BLaER1 (cell line): ENCODE results near the gene UPF1.
"Not testable (repeated sequence)": the region's sequence is repeated elsewhere in the genome, so short reads cannot be mapped to it uniquely, and the experiment has no call there.

Source experiments
- H3K27ac ChIP-seq: shearing (Covaris generic); formaldehyde crosslinking; 2 replicates; pipeline ENCODE4 v1.8.1; 2022
- H3K27me3 ChIP-seq: shearing (Covaris generic); formaldehyde crosslinking; 2 replicates; pipeline ENCODE4 v1.8.1; 2022
- H3K36me3 ChIP-seq: shearing (Covaris generic); formaldehyde crosslinking; 2 replicates; pipeline ENCODE4 v1.8.1; 2022
- H3K4me1 ChIP-seq: shearing (Covaris generic); formaldehyde crosslinking; 2 replicates; pipeline ENCODE4 v1.8.1; 2022
- H3K4me2 ChIP-seq: shearing (Covaris generic); formaldehyde crosslinking; 2 replicates; pipeline ENCODE4 v1.8.1; 2022
- H3K4me3 ChIP-seq: shearing (Covaris generic); formaldehyde crosslinking; 2 replicates; pipeline ENCODE4 v1.8.1; 2022
- H3K9ac ChIP-seq: shearing (Covaris generic); formaldehyde crosslinking; 2 replicates; pipeline ENCODE4 v1.8.1; 2022
- H3K9me3 ChIP-seq: shearing (Covaris generic); formaldehyde crosslinking; 2 replicates; pipeline ENCODE4 v1.8.1; 2022
- H4K20me1 ChIP-seq: shearing (Covaris generic); formaldehyde crosslinking; 2 replicates; pipeline ENCODE4 v1.8.1; 2022
- Cebpa-rat ChIP-seq: shearing (Covaris generic); IDR thresholded peaks from 2 replicates; pipeline ENCODE4 v1.8.1; 2022

The UPF1 gene

DNA sequence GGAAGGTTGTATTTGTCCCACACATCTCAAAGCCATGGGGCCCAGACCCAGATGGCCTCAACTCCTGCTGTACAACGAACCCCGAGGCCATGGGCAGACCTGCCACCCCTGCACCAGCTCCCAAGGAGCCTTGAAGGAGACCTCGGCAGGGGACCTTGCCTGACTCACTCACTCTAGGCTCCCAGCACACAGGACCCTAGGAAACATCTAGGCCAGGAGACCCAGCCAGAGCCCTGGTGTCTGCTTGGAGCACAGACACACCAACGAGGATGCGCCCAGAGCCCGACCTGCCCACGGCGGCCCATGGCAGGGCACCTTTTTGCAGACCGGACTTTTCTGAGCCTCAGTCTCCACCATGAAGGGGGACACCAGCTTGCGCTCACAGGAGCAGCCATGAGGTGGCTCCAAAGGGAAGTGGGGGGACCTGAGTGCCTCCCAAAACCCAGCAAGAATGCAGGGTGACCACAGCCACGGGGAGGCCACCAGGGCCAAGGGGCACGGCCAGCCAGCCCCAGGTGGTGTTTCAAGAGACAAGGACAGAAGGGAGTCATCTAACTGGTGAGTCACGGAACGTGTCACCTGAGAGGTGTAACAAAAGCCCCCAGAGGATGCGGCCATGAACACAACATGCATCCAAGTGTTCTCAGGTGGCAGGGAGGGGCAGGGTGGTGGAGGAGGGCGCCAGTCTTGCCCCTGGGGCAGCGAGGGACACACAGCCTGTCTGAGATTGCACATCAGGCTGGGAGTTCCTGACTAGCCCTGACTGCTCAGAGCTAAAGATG, 69.1 kb downstream of the UPF1 start:
- Histone ChIP-seq H3K36me3 (peaks cover 69% of the 10 kb centered on the region), H3K27me3 (peaks cover 23% of the 10 kb centered on the region), H4K20me1 (peaks cover 47% of the 10 kb centered on the region), H3K27ac (no peak overlapping the region), H3K9ac (no peak overlapping the region), H3K9me3 (no peaks in the 10 kb centered on the region), H3K4me3 (no peak overlapping the region), H3K4me1 (peaks cover 12% of the 10 kb centered on the region), H3K4me2 (no peak overlapping the region)
- no peak for TF ChIP-seq Cebpa-rat

DNA sequence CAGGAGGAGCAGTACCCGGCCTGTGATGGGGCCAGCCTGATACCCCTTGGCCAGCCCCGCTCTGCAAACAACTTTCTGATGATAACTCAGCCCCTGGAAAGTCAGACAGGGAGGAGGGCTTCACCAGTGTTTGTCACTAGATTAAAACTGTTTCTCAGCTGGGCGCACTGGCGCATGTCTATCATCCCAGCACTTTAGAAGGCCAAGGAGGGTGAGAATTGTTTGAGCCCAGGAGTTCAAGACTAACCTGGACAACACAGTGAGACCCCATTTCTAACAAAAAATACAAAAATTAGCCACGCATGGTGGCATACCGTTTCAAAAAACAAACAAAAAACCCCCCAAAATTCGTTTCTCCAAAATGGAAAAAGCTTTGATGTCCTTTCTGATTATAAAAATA, 69.7 kb downstream of the UPF1 start:
- peaks cover 75% of the 10 kb centered on the region for H3K36me3 ChIP-seq
- no peak overlapping the region for H3K27ac ChIP-seq
- no peaks in the 10 kb centered on the region for H3K9me3 ChIP-seq
- H3K9ac ChIP-seq: no peak overlapping the region
- TF ChIP-seq Cebpa-rat: no peak
- peaks cover 17% of the 10 kb centered on the region for H3K27me3 ChIP-seq
- H4K20me1 ChIP-seq: peaks cover 45% of the 10 kb centered on the region
- no peak overlapping the region for H3K4me2 ChIP-seq
- H3K4me1 ChIP-seq: peaks cover 11% of the 10 kb centered on the region
- no peak overlapping the region for H3K4me3 ChIP-seq

GRCh38 chr19:18902519-18902918, 70.8 kb downstream of the UPF1 start:
- H3K4me2 ChIP-seq, H3K27ac ChIP-seq, H3K9me3 ChIP-seq, H3K4me3 ChIP-seq, H3K27me3 ChIP-seq, H3K9ac ChIP-seq: not testable (repeated sequence)
- Histone ChIP-seq H3K36me3 (peaks cover 85% of the 10 kb centered on the region), H3K4me1 (peaks cover 11% of the 10 kb centered on the region), H4K20me1 (peaks cover 45% of the 10 kb centered on the region)

GRCh38 chr19:18903156-18904037, 71.6 kb downstream of the UPF1 start:
- TF ChIP-seq Cebpa-rat: no peak
- Histone ChIP-seq H3K9me3 (no peaks in the 10 kb centered on the region), H3K4me3 (no peak overlapping the region), H3K4me2 (no peak overlapping the region), H3K27ac (0 out of 2 replicates have a peak overlapping the region, but pooled peaks have one; percentile 4), H4K20me1 (peaks cover 37% of the 10 kb centered on the region), H3K27me3 (no peaks in the 10 kb centered on the region), H3K36me3 (peaks cover 94% of the 10 kb centered on the region), H3K9ac (0 out of 2 replicates have a peak overlapping the region, but pooled peaks have one; percentile 24), H3K4me1 (peaks cover 11% of the 10 kb centered on the region)

DNA sequence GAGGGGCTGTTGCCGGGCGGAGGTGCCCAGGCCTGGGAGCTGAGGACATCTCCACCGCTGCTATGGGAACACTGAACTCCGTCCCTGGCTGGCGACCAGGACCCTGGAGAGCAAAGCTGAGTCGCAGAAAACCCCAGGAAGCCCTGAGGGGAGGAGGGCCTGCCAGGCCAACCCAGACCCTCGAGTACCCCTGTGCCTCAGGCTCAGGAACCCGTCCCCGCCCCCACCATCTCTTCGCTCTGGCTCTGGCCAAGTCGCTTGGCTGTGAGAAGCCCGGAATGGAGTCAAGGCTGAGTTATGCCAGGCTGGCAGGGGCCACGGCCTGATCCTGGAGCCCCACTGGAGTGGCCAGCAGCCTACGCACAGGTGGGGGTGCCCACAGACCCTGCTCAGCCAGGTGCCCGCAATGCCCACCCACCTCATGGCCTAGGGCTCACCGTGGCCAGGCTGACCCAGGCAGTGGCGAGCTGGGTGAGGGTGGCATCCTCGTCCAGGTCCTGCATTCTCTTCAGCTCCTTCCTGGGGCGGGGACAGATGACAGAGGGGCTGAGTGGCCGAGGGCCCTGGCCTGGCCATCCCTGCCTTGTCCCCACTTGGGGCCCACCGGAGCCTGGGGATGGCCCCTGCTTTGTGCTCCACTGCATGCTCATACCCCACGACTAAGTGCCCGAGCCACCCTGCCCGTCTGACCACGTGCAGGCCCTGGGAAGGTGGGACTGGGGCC, 72.7 kb downstream of the UPF1 start:
- Histone ChIP-seq H3K27me3 (no peaks in the 10 kb centered on the region), H4K20me1 (peaks cover 36% of the 10 kb centered on the region), H3K9ac (no peak overlapping the region), H3K4me2 (no peak overlapping the region), H3K4me1 (peaks cover 11% of the 10 kb centered on the region), H3K9me3 (no peaks in the 10 kb centered on the region), H3K36me3 (peaks cover 92% of the 10 kb centered on the region), H3K27ac (no peak overlapping the region), H3K4me3 (no peak overlapping the region)
- TF ChIP-seq Cebpa-rat: no peak

GRCh38 chr19:18905058-18905456, 73.3 kb downstream of the UPF1 start:
- Histone ChIP-seq H3K27me3 (no peaks in the 10 kb centered on the region), H3K9ac (no peak overlapping the region), H3K9me3 (no peaks in the 10 kb centered on the region), H3K4me1 (peaks cover 11% of the 10 kb centered on the region), H3K27ac (no peak overlapping the region), H3K4me3 (no peak overlapping the region), H3K4me2 (no peak overlapping the region), H3K36me3 (peaks cover 92% of the 10 kb centered on the region), H4K20me1 (peaks cover 36% of the 10 kb centered on the region)
- TF ChIP-seq Cebpa-rat: no peak

DNA sequence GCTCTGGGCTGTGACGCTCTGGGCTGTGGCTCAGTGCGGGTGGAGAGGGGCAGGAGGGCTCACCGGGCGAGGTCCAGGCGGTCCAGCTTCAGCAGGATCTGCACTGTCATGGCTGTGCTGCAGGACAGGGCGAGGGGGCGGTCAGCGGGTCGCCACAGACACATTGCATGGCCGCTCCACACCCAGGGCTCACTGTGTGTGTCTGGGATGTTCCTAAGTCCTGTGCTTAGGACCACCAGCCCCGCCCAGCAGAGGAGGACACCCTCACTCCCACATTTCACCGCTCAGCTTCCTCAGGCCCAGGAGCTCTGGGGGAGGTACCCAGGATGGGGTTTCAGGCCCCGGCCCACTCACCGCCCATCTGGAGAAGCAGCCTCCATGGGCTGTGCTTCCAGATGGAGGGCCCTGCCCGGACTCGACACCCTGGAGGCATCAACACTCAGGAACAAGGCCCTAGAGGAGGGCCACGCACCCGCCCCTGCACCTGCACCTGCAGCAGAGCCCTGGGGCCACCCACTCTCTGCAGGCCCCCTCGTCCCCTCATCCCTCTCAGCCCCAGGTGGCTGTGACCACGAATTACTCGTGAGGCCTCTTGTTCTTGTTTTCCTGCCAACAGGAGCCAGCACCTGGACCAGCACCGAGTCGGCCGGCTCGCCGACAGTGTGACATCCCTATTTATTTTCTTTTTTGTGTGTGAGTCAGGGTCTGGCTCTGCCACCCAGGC, 73.9 kb downstream of the UPF1 start:
- no peak for TF ChIP-seq Cebpa-rat
- Histone ChIP-seq H3K4me2 (no peak overlapping the region), H3K9me3 (no peaks in the 10 kb centered on the region), H3K9ac (no peak overlapping the region), H3K4me3 (no peak overlapping the region), H4K20me1 (peaks cover 38% of the 10 kb centered on the region), H3K36me3 (peaks cover 92% of the 10 kb centered on the region), H3K27ac (no peak overlapping the region; the same call in 1 of the 2 replicates), H3K4me1 (peaks cover 12% of the 10 kb centered on the region), H3K27me3 (no peaks in the 10 kb centered on the region)

DNA sequence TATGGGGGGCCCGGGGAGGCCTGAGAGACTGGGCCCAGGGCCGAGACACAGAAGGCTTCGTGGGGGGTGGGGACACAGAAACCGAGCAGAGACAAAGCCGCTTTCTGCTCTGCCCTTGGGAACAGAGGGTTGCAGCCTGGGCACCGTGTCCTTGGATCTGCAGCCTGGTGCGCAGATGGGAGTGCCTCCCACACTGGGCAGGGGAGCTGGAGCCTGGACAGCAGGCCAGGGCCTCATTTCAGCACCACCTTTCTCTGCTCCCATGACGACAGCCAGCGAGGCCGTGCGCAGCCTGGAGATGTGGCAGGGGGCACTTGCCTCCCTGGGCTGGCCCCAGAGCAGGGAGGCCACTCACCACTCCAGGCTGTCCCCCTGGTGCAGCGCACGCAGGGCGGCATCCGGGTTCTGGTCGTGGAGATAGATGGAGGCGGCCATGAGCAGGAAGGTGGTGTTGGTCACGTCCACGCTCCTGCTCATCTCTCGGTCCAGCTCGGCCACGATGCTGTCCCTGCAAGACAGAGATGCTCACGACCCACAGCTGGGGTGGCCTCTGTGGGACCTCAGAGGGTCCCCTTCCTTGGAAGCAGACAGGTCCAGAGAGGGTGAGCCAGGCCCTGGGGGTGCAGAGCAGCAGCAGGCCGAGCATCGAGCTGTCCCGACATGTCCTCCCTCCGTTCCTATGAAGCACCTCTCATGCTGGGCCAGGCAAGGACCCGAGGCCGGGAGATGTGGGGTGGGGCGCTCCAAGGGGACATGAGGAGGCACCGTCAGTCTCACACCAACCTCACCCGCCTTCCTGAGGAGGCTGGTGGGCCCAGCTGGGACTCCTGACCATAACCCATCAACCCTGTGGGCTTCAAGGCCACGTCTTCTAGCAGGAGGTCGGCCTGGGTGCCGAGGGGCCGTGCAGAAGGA, 75.1 kb downstream of the UPF1 start:
- peaks cover 46% of the 10 kb centered on the region for H4K20me1 ChIP-seq
- no peak for TF ChIP-seq Cebpa-rat
- H3K27ac ChIP-seq: no peak overlapping the region
- peaks cover 19% of the 10 kb centered on the region for H3K4me1 ChIP-seq
- no peak overlapping the region for H3K9ac ChIP-seq
- H3K4me3 ChIP-seq: no peak overlapping the region
- peaks cover 89% of the 10 kb centered on the region for H3K36me3 ChIP-seq
- H3K4me2 ChIP-seq: no peak overlapping the region
- H3K9me3 ChIP-seq: no peaks in the 10 kb centered on the region
- no peaks in the 10 kb centered on the region for H3K27me3 ChIP-seq
